HepG2 (cell line): ENCODE results near the gene OASL.

Experiments used
- CREB1 ChIP-seq, 2 experiments: fragments of 450-650 bp in 1 of 2; IDR thresholded peaks; 2 replicates each; pipeline ENCODE4 v1.6.1; 2016 to 2017; ENCODE audit warnings: control low read depth in 1 of 2, mild to moderate bottlenecking in 1 of 2, missing compliant biosample characterization in 1 of 2, missing genetic modification characterization in 1 of 2
- POLR2AphosphoS5 ChIP-seq: IDR thresholded peaks from 2 replicates; pipeline ENCODE4 v1.6.1; 2012; ENCODE audit warnings: low read depth, low read length
- ZIK1 ChIP-seq: sonication (generic); formaldehyde crosslinking; IDR thresholded peaks from 2 replicates; pipeline ENCODE4 v1.5.0; 2020; ENCODE audit warnings: mild to moderate bottlenecking, low read depth, missing genetic modification reagents, borderline replicate concordance
- ZNF12 ChIP-seq: sonication (generic); formaldehyde crosslinking; IDR thresholded peaks from 2 replicates; pipeline ENCODE4 v1.5.0; 2020; ENCODE audit warnings: missing genetic modification reagents
- ZZZ3 ChIP-seq: sonication (generic); formaldehyde crosslinking; IDR thresholded peaks from 2 replicates; pipeline ENCODE4 v1.4.0; 2020; ENCODE audit warnings: missing genetic modification reagents, mild to moderate bottlenecking, borderline replicate concordance
- TF ChIP-seq, protein P1 (sequence below), 2 experiments: fragments of 450-650 bp in 1 of 2; sonication (generic) in 1 of 2; formaldehyde crosslinking in 1 of 2; IDR thresholded peaks; 2 replicates each; pipeline versions ENCODE4 v1.6.1 to v1.8.0; 2016 to 2022; ENCODE audit warnings: antibody characterized with exemption in 1 of 2, mild to moderate bottlenecking in 1 of 2, missing genetic modification reagents in 1 of 2
- TF ChIP-seq, protein P2 (sequence below): sonication (generic); formaldehyde crosslinking; IDR thresholded peaks from 2 replicates; pipeline ENCODE4 v1.5.0; 2020; ENCODE audit warnings: mild to moderate bottlenecking, missing genetic modification reagents, moderate library complexity

DNA sequence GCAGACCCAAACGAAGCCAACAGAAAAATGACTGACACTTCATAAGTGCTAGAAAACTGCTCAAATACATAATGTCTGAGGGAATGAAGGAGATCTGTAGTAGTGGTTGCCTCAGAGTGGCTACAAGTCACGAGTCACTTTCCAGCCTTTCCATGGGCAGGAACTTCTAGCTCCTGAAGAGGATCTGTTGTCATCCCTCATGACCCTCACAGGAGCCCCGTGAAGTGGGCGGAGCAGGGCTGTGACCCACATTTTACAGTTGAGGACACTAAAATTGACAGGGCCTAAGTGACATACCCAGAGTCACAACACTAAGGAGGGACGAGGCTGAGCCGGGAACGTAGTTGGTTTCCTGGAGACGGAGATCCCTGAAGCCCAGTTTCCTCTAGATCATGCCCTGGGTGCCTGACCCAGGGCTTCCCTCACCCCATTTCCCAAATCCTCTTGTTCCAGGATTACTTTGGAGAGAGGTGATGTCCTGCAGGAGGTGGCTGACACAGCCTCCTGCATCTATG lies 47.8 kb upstream of the OASL start:
- TF ChIP-seq, protein P1, sequence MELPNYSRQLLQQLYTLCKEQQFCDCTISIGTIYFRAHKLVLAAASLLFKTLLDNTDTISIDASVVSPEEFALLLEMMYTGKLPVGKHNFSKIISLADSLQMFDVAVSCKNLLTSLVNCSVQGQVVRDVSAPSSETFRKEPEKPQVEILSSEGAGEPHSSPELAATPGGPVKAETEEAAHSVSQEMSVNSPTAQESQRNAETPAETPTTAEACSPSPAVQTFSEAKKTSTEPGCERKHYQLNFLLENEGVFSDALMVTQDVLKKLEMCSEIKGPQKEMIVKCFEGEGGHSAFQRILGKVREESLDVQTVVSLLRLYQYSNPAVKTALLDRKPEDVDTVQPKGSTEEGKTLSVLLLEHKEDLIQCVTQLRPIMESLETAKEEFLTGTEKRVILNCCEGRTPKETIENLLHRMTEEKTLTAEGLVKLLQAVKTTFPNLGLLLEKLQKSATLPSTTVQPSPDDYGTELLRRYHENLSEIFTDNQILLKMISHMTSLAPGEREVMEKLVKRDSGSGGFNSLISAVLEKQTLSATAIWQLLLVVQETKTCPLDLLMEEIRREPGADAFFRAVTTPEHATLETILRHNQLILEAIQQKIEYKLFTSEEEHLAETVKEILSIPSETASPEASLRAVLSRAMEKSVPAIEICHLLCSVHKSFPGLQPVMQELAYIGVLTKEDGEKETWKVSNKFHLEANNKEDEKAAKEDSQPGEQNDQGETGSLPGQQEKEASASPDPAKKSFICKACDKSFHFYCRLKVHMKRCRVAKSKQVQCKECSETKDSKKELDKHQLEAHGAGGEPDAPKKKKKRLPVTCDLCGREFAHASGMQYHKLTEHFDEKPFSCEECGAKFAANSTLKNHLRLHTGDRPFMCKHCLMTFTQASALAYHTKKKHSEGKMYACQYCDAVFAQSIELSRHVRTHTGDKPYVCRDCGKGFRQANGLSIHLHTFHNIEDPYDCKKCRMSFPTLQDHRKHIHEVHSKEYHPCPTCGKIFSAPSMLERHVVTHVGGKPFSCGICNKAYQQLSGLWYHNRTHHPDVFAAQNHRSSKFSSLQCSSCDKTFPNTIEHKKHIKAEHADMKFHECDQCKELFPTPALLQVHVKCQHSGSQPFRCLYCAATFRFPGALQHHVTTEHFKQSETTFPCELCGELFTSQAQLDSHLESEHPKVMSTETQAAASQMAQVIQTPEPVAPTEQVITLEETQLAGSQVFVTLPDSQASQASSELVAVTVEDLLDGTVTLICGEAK (IDR thresholded peaks at IDR 0.05) = no peak
- TF ChIP-seq, protein P1 (CRISPR knock-in tag; IDR thresholded peaks at IDR 0.05) = no peak
- TF ChIP-seq ZIK1 (CRISPR knock-in tag) = no peak
- TF ChIP-seq ZNF12 (CRISPR knock-in tag) = no peak
- no peak for TF ChIP-seq POLR2AphosphoS5
- TF ChIP-seq, protein P2, sequence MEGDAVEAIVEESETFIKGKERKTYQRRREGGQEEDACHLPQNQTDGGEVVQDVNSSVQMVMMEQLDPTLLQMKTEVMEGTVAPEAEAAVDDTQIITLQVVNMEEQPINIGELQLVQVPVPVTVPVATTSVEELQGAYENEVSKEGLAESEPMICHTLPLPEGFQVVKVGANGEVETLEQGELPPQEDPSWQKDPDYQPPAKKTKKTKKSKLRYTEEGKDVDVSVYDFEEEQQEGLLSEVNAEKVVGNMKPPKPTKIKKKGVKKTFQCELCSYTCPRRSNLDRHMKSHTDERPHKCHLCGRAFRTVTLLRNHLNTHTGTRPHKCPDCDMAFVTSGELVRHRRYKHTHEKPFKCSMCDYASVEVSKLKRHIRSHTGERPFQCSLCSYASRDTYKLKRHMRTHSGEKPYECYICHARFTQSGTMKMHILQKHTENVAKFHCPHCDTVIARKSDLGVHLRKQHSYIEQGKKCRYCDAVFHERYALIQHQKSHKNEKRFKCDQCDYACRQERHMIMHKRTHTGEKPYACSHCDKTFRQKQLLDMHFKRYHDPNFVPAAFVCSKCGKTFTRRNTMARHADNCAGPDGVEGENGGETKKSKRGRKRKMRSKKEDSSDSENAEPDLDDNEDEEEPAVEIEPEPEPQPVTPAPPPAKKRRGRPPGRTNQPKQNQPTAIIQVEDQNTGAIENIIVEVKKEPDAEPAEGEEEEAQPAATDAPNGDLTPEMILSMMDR = no peak
- TF ChIP-seq ZZZ3 (CRISPR knock-in tag) = no peak
- TF ChIP-seq CREB1 (IDR thresholded peaks at IDR 0.05) = no peak
- TF ChIP-seq CREB1 (CRISPR knock-in tag; IDR thresholded peaks at IDR 0.05) = no peak
